ENCODE data around the gene LSM10.

The LSM10 gene

DNA sequence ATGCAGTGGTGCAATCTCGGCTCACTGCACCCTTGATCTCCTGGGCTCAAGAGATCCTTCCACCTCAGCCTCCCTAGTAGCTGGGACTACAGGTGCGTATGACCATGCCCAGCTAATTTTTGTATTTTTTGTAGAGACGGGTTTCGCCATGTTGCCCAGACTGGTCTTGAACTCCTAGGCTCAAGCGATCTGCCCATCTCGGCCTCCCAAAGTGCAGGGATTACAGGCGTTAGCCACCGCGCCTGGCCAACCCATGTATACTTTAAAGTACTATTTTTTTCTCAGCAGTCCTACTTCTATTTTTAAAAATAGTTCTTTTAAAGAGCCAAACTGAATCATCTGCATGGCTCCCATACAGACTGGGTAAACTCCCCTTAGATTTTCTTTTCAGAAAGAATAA is 15.5 kb downstream of the LSM10 start:
- no peak for DNase-seq

DNA sequence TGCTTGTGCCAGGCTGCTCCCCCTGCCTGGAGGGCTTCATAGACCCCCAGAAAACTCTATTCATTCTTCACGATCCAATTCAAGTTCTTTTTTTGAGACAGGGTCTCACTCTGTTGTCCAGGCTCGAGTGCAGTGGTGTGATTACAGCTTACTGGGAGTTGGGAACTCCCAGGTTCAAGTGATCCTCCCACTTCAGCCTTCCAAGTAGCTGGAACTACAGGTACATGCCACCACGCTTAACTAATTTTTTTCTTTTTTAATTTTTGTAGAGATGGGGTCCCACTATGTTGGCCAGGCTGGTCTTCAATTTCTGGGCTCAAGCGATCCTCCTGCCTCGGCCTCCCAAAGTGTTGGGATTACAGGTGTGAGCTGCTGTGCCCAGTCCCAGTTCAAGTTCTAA is 16.3 kb downstream of the LSM10 start:
- DNase-seq, result no peak

DNA sequence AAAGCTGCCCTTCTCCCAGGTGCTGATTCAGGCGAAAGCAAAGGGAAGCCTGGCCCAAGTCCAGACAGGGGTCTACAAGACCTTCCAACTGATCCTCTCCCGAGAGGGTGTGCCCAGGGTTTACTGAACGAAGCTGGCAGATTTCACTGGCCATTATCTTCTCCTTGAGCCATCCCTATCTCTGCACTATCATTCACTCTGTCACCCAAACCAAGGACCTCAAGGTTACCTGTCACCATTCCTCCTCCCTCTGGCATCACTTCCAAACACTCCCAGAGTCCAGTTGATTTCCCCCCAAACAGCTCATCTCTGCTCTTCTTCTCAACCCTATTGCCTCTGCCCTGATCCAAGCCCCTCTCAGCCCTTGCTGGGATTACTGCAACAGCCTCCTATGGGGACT is 16.9 kb downstream of the LSM10 start:
- no peak for DNase-seq

DNA sequence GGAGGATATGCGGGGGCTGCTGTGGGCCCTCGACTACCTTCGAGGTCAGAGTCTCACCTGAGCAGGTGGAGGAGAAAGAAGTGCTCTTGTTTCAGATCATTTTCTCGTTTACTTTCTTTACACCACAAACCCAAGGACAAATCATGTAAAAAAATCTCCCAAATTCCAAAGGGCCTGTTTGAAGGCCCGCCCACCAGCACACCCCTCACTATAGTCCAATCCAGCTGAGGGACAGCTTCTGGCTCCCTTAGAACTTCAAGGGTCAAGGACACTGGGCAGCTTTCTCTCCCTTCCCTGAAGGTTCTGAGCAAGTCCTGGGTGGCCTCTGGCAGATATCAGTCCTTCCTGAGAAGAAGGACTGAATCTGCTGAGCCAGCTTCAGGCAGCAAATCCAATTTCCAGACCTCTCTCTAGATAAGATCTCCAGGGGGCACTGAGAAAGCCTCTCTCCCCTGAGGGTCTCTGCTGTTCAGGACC is 17.5 kb downstream of the LSM10 start:
- no peak for DNase-seq

DNA sequence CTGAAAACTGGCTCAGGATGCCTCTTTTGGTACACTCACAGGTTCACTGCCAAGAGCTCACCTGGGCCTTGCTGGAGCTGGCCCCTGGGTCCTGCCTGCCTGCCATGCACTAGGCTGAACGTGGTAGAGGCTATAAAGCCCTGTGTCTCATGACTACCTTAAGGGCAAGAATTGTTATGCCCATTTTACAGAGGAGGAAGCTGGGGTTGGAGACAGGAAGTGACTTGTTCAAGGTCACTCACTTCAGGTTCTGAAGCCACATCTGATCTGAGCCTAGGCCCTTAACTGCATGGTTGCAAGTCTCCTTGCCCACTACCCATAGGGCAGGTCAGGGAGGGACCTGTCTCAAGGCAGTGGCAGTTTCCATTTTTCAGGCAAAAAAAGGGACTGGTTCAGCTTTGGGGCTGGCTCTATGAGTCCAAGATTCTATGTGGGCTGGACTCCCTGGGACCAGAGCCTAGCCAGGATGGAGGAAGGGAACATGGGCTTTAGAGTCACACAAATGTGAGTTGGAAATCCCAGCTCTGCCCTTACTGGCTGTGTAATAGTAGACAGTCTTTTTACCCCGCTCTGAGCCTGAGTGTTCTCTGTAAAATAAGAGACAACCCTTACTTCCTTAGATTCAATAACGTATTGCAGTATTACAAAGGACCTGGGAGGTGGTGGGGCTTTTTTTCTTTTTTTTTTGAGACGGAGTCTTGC is 19.8 kb downstream of the LSM10 start:
- DNase-seq, result no peak

DNA sequence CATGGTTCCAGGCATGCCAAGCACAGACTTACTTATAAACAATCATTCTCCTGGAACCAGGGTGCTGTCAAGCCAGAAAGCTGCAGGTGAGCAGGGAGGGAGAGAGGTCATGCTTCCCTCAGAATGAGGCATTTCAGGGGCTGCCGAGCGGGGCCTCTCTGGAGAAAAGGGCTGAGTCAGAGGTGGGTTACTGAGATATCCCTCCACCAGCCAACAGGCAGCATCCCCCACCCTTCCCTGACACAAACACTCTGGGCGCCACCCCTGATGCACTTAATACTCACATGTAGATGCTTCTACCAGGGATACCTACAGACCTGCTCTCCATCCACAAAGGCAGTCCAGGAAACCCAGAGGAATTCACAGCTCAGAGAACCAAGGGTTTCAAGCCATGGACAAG is 25.1 kb downstream of the LSM10 start:
- DNase-seq, result no peak

DNA sequence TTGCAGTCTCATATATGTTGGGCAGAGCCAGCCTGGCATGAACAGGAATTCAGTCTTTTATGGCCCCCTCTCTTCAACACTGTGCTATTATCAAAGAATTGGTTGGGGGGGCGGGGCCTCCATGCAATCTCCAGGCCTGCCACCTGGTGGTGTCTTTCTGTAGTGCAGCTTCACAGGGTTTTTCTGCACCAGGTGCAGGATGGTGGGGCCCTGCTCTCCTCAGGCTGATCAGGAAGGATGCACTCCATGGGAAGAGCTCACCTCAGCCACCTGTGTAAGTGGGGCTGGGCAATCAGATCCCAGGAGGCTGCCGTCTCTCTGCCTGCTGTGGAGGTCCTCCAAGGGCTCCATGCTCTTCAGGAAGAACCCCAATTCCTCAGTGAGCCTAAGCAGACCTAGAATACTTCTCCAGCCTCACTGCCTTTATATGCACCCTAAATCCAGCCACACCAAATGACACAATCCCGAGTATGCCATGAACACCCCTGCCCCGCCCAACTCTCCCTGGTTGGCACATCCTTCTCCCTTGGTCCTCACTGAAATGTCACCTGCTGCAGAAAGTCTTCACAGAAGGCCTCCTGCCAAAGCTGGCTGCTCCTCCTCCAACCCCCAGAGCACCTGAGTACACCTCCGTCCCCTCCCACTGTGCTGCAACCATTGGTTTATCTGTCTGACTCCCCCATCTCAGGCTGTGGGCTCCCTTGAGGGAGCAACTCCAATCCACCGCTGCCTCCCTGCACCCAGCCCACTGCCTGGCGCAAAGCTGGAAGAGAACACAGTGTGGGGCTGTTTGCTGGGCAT is 28.4 kb downstream of the LSM10 start:
- DNase-seq, result no peak

DNA sequence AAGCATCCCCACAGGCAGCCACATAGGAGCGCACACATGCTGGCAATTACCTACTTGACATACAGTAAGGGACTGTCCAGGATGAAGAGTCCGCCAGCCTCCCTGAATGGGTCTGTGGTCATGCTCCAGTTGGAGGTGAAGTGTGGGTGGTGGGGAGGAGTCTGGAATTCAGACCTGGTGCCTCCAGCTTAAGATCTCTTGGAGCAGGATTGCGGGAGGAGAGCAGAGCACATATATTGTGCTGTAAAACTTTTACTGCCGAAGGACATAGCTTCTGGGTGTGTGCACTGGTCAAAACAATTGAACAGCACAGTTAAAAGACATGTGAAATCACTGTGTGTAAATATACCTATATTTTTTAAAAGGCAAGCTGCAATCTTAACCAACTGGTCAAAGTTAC is 29.9 kb downstream of the LSM10 start:
- DNase-seq, result no peak

DNA sequence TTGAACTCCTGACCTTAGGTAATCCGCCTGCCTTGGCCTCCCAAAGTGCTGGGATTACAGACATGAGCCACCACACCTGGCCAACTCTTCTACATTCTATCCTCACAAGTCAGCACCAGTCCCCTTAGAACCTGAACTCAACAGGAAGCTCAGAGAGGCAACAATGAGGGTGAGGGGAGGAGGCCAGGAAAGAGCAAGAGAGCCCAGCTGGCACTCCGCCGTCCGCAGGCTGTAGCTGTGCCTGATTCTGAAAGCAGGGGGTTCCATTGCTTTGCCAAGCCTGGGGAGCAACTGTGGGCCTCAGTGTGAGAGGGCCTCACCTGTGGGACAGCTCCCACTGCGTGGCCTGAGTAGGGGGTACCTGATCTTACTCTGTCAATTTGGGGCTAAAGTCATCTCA is 30.6 kb downstream of the LSM10 start:
- DNase-seq, result no peak

DNA sequence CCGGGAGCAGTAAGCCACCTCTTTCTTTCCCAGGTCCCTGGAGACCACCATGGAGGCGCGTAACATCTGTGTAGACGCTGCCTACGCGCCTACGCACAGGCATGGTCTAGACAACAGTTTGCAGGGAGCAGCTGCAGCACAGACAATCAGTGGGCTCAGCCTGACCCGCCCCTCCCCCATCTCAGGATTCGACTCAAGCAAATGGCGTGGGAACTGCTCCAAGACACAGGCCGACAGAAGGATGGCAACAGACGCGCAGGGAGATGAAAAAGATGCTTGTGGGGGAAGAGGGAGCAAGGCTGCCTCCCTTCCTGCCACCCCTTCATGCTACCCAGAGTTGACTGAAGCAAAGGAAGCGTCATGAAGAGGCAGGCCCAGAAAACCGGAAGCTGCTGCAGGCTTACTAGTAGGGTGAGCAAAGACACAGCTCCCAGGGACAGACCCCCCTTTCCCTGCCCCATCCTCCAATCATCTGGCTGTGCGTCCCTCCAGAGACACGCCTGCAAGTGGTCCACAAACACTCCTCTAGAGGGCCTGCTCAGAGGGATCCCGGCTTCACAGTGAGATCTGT is 31.5 kb downstream of the LSM10 start:
- DNase-seq, result no peak

DNA sequence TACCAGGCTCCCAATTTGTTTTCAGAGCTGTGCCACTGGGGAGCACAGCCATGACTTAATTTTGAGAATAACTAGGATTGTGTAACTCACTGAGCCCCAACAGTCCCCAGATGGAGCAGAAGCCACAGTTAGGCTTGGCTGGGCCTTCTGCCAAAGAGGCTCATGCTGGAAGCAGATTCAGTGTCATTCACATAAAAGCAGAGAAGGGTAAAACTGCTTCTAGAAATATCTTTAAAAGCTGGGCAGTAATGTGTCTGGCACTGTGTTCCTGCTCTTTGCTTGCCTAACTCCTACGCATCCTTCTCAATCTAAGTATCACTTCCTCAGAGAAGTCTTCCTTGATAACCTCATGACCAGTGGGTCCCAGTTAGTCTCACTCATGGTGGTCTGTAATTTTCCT is 32.3 kb downstream of the LSM10 start:
- no peak for DNase-seq

DNA sequence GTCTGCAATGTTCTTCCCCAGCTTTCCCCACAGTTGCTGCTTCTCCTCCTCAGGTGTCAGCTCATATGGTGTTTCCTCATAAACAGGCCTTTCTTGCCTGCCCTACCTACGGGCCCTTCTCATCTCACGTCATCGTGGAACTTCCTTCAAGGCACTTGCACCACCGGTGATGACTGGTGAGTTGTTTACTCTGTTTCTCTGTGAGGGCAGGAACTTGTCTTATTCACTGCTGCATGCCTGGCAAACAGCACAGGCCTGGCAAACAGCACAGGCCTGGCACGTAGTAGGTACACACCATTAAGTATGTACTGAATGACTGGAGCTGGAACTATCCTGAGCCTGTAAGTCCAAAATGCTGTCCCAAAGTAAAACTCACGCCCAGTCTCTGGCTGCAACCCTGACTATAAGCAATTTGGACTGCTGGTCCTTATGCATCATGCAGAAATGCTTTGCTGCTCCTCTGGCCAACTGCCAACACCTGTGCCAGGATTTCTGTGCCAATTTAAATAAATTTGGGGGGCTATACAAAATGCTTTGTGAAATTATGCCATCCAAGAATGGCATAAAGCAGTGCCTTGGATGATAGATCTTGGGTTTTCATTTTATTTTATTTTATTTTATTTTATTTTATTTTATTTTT is 37.7 kb downstream of the LSM10 start:
- DNase-seq, result no peak

DNA sequence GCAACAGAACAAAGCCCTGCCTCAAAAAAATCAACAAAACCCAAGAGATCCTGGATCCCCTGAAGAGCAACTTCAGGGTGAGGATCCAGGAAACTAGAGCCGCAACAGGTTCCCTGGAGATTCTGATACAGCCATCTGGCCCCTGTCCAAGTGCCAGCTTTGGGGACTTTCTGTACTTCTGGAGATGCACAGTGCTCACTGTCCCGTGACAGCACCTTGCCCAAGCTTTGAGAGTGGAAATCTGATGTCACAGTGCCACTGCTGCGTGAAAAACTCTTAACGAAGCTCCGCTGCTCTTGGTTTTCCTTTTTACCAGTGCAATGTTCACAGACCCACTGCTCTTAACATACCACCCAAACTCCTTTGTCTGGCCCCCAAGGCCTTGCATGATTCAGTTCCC is 38.3 kb downstream of the LSM10 start:
- no peak for DNase-seq

DNA sequence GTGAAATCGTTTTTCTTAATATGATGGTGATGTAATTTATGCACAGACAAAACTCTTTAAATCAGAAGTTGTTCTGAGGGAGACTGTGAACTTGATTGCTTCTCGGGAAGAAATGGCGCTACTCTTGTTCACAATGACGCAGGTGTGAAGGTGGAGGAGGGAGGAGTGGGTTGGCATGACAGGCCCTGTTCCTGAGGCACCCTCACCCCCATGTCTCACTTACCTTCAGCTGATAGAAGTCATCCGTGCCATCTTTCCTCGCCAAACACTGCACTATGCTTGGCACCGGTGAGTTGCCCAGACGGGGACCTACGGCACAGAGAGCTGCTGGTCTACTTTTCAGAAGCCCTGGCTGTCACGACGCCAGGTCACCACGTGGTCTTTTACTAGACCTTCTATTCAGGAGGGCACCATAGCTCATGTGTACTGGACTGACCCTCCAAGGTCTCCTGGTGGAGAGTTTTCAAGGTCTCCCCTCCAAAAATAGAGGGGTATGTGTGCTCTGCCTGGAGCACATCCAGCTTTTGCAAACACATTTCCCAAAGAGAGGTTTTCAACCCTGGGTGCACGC is 39.1 kb downstream of the LSM10 start:
- DNase-seq, result no peak

DNA sequence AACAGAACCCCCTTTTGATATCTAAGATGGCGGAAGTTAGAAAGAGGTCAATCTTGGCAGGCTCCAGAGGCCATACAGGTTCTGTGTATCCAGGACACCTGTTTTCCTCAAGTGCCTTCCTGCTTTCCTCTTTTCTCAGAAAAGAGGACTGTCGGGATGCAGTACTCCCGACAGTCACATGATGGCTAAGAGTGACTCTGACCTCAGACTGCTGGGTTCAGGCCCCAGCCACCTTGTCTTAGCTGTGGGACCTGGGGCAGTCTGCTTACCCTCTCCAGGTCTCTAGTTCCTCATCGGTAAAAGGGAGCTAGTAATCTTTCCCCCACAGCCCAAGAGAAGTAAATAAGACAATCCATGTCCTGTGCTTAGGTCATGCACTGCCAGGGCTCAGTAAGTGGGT is 41.9 kb downstream of the LSM10 start:
- DNase-seq, result no peak

DNA sequence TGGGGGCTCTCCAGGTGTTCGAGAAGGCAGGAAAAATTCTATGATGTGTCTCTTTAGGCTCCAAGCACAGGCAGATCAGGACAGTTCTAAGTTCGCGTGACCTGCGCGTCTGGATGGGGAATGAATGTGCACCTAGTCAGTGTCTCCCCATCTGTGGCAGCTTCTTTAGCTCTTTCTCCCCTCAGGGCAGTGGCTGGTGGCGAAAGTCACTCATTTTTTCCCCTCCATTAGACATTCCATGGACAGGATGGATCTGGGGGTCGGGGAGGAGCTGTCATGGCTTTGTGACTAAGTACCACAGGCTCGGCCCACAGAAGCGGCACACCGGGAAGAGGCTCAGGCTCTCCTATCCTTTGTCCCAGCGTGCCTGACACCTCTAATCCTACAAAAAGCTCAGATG is 43.2 kb downstream of the LSM10 start:
- DNase-seq, result no peak

DNA sequence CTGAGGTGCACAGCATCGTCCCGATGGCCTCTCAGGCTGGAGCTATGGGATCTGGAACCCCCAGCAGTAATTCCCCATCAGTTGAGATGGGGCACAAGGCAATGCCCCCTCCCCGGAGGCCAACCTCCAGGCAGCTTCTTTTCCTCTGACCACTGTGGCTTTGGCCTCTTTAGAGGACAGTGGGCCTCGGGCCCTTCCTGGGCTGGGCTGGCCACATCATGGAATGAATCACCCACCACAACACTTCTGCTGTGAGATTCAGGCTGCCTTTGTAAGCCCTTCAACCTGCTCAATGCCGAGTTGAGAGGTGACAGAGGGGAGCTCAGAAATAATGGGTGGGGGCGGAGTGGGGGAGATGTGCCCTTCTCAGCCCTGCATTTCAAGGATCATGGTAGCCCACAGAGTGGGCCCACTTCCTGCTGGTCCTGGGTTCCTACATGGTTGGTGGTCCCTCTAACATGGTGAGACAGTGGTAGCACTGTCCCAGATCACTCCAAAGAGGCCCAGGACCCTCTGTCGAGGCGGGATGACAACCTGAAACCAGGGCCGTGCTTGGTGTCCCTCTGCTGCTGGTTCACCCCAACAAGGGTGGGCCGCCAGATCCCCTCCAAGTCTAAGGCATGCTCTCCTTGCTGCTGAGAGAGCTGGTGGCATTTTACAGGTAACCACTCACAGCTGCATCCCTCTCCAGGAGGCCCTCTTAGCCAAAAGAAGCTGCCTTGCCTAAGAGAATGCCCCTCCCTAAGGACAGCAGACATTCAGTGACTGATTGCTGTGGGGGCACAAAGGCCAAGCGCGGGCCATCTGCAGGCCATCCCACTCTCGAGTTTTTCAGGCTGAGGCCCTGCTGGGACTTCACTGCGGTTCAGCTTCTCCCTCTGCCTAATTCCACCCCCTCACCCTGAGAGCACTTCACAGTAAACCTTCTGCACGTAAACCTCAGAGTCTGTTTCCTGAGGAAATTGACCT is 44.5 kb downstream of the LSM10 start:
- DNase-seq, result no peak

DNA sequence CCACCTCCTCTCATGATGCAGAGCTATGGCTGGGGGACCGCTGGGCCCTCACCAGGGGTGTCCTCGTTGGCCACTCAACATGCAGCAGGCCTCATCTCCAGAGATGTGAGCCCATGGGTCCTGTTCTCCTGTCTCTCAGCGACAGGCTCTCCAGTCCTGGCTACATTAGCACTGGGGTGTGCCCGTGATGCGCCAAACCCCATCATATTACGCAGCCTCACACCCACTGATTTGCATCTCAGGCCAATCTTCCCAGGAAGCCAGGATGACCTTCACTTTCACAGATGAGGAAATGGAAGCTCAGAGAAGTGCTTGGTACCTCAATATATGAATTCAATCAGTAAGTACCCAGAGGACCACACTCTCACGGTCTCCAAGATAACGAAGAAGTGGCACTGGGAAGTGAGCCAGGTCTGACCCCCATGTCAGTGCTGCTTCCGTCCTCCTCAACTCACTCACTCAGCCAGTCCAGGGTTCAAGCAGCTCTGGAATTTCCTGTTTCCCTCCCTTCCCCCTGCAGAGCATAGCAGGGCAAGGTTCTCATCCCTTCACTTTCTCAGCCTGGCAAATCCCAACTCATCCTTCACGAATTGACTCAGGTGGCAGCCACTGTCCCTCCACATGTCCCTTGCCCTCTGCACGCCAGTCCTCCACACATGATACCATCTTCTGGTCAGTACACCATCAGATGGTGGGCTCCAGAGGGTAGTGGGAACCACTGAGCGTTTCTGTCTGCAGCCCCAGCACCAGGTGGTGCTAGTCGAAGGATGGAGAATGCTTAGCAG is 45.4 kb downstream of the LSM10 start:
- DNase-seq, result no peak

DNA sequence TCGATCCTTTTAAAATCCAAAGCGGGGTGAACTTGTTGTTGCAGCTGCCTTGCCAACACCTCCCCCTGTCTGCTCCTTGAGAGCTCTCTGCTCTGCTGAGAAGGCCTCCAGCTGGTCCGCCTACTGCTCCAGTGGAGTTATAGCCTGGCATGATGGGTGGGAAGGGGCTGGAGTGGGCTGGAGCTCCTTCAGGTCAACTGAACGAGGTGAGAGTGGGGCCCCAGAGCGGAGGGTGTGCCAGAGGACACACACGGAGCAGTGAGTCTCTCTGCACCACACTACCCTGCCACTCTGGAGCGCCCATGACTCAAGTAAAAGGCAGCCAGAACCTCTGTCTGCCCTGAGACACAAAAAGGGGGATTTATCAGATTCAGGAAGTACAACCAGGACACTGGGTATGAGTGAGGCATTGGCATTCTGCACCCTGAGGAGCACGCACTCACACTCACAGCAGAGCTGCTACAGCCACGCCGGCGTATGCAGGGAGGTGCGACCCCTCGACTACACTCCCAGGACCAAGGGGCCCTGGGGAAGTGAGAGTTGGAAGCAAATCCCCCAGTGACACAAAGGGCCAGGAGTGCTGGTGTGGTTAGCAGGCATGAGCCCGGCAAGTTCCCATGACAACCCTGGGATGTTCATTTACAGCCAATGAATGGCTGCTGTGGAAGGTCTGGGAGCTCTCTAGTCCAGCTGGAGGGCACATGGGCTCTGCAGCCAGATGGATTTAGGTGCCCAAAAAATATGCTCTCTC is 46.3 kb downstream of the LSM10 start:
- no peak for DNase-seq

DNA sequence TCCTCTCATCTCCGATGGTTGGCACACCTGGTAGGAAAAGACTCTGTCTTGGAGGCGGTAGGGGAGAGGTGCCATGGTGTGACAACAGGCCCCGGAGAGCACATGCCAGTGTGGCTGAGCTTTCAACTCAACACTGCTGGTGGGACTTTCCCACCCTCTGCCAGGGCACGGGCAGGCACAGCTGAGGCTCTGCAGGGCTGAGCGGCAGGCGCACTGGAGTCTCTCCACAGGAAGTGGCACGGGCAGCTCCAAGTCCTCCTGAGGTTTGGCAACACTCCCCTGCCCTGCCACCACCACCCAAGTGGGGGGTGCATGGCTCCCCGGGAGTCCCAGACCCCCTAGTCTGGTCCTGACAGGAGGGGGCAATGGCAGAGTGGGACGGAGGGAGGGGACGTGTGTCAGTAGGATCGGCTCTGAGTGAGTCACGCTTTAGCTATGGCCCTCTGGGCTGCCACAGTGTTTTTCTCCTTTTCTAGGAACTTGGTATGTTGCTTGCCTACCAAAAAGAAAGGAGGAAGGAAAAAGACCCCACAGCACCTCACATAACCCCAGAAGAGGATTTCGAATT is 47.0 kb downstream of the LSM10 start:
- DNase-seq, result no peak

Data from SIG-M5 (cell line).